NCI-H1105 (cell line): Measurements from ENCODE around the gene MYOG.

Source experiments
- DNase-seq: peaks from one replicate; lab custom pipeline; 2025; lab: John Stamatoyannopoulos, UW

The MYOG gene

DNA sequence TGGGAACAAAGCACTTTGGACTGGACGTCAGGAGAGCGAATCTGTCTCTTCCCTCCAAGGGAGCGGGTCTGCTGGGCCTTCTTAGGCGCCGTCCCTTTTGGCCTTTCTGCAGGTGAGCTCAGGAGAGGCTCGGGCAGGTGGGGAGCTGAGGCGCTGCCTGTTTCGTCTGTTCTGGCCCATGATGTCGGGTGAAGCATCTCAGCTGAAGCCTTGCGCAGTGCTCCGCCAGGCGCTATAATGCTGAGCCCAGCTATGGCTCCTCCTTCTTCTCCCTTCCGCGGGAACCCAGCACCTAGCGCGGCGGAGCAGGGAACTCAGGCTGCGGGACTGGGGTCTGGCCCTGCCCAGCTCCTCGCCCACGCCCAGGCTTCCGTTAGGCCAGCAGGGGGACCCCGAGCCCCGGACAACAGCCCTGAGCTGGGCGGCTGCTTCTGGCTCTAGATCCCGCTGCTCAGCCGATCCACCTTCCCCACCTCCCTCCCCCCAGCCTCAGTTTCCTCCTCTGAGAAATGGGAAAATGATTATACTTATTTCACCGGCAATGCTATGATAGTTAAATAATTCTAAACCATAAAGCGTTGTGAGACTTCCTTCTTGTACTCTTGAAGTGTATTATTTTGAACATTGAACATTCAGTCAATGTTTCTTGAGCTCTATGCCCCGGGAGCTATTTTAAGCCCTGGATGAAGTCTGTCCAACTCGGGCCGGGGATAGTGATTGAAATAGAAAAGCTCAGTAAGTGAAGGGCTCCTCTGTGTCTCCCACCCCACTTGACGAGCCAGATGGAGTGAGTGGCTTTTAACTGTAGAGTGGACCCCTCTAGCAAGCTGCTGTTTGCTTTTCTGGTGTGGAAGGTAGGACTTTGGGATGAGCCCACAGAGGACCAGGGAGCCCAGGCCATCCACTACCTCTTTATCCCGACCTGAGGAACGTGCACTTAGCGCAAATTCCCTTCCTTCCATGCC, 32.1 kb upstream of the MYOG start:
- DNase-seq, result no peak

- no peak for DNase-seq
Observed at GRCh38 chr1:203116091-203116820, 30.4 kb upstream of the MYOG start.

- DNase-seq, result no peak
Observed at GRCh38 chr1:203114202-203114601, 28.4 kb upstream of the MYOG start.

DNA sequence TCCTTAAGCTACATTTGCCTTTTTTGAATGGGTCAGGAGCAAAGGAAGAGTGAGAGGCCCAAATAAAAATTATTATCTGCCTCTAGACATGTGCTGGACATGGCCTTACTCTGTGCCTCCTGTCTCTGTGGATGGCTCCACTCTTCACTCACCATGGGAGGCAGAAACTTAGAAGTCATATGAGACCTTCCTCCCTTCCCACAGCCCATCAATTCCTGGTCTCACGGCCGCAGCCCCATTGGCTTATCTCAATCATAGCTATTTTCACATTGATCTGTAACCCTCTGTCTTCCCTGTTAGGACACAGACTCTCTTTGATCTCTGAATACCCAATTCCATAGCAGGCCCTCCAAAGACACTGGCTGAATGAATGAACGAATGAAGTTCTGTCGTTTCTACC, 27.5 kb upstream of the MYOG start:
- DNase-seq, result no peak

- no peak for DNase-seq
Observed at GRCh38 chr1:203112475-203112874, 26.7 kb upstream of the MYOG start.

- DNase-seq, result no peak
Observed at GRCh38 chr1:203104789-203105390, 19.1 kb upstream of the MYOG start.

- no peak for DNase-seq
Observed at GRCh38 chr1:203103829-203104495, 18.1 kb upstream of the MYOG start.

GRCh38 chr1:203103216-203103615, 17.4 kb upstream of the MYOG start:
- no peak for DNase-seq

DNA sequence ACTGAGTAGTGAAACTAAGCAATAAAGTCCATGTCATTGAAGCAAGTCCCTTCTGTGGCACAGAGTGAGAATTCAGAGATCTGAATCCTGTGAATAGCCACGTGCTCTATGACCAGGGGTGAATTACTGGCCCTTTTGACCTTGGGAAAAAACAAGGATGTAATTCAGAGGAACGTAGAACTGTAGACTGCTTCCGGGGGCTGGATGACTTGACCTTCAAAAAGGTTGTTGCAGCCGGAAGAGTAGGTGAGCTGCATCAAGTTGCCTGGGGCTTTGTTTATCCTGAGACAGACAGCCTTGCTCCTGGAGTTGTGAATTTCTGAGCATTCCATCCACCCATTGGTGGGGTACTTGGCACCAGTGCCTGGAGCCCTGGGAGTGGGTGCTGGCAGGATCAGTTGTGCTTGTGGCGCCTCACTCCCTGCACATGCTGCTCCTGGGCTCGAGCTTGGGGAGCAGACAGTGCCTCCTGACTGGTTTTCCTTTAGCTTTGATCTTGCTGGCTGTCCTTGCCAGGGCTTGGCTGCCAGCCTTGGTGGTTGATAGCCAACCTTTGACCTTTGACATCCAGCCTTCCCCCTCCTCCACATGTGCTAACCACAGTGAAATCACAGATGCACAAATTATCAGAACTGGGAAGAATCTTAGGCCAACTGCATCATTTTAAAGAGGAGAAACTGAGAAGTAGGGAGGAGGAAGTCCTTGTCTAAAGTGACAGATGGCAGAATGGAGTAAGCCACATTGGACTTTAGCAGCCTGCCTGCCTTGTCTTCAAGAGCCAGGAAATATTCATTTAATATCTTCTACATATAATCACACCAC, 16.2 kb upstream of the MYOG start:
- DNase-seq, result no peak

DNA sequence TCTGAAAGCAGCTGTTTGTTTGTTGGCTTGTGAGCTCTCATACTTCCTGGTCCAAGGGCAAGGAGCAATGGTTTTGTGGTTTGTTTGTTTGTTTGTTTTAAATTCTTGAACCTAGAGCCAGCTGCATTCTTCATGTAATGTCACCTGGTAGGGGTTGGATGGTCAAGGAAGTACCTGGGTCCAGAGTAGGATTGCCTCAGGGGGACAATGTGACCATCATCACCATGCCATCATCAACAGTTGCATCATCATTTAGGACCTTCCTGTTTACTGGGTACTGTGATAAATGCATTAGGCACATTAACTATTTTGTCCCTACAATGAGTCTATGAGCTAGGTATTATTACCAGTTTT, 14.7 kb upstream of the MYOG start:
- DNase-seq, result no peak

DNA sequence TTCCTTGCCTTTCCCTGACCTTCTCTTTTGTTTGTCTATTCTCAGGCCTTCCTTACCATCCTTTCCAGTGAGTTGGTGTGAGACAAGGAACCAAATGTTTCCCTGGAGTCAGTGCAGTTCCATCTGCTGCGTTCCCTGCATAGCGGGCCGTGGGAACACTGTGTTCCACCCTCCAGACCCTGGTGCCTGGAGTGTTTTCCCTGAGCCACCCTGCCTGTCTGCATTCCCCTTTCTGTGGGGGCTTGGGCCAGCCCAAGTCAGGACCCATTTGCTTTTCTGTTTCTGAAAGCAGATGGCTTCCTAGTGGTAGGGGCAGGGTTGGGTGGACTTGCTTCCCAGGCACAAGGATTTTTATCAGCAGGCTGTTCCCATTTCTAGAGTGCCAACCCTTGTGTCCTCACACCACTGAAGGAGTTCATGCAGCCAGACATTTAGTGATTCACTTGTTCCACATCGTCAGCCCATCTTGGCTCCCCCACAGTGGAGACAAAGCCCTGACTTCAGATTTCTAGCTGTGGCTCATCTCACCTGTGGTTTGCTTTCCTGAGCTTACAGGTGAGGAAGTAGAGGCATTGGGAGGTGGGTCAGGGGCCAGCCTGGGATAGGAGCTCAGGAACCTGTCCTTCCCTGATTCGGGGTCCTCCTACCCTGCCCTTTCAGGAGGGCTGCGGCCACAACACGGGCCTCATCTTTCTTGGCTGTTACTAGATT, 14.1 kb upstream of the MYOG start:
- no peak for DNase-seq

DNA sequence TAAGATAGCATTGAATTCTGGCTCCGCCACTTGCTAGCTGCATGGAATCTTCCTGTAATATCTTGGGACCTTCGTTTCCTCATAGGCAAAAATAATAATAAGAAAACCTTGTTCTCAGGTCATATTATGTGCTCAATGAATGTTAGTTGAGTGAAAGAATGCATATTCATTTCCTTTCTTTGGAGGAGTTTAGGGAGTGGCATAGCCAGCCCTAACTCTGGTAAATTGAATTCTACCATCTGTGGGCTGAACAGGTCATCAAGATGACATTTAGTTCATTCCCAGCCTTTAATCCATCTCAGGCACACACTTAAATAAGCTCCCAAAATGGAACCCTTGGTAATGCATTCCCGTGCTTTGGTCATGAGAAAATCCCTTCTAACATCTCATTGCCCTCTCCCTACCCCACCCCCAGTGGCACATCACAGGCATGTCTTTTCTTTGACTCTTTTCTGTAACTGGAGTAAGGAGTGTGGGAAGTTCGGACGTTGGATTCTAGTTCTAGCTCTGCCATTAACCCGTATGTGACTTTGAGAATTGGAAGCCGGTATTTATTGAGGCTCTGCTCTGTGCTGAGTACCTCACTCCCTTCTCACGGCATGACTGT, 13.2 kb upstream of the MYOG start:
- no peak for DNase-seq

- no peak for DNase-seq
Observed at GRCh38 chr1:203098445-203098844, 12.6 kb upstream of the MYOG start.

- DNase-seq, result no peak
Observed at GRCh38 chr1:203097001-203097400, 11.2 kb upstream of the MYOG start.

DNA sequence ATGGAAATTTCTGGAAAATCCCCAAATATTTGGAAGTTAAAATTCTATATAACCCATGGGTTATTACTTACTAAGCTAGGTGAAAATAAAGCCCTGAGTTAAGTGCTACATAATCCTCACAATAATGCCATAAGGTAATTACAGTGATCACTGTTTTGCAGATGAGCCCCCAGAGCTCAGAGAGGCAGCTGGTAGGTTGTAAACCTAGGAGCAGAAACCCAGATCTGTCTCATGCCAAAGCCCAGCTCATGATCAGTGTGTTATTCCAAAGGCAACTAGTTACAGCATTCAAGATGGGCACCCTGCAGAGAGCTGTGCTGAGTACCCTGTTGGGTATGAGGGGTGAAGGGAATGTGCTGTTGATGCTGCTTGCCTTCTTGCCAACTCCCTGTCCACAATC, 10.8 kb upstream of the MYOG start:
- DNase-seq, result no peak

GRCh38 chr1:203095061-203095690, 9.4 kb upstream of the MYOG start:
- DNase-seq, result no peak

DNA sequence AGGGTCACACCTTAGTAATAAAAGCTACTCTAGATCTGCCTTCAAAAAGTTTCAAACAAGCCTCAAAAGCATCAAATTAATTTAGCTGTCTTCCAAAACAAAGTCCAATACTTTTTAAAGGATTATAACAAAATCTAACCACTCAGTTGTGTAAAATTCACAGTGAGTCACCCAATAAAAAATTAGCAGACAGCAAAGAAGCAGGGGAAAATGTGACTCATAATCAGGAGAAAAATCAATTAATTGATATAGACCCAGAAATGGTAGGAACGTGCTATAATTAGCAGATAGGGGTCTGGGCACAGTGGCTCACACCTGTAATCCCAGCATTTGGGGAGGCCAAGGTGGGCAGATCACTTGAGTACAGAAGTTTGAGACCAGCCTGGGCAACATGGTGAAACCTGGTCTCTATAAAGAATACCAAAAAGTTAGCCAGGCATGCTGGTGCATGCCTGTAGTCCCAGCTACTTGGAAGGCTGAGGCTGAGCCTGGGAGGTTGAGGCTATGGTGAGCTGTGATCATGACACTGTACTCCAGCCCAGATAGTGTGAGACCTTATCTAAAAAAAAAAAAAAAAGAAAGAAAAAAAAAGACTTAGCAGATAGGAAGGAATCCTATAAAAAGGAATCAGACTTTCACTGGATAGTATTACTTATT, 8.1 kb upstream of the MYOG start:
- no peak for DNase-seq

DNA sequence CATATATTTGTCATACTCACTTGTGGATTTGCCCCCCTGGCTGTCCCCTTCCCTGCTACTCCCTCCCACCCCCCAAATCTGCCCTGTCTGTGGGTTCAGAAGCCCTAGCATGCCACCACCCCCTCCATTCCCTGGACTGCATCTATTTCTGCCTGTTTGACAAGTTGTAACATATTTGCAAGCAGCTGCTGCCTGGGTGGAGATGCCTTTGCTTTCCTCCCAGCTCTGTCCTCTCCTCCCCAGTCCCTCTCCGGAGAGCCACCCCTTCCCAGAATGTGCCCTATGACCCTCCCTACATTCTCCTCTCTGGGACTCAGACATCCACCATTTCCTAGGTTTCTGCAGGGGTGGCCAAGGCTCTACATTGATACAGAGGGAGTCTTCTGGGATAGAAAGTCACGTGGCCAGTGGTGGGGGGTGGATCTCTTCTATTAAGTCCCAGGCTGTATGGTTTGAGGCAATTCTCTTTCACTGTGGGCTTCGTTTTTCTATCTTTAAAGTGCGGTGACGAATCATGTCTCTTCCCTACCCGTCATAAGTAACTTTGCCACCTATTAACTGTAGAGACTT, 6.0 kb upstream of the MYOG start:
- DNase-seq, result no peak

GRCh38 chr1:203091199-203091477, 5.3 kb upstream of the MYOG start:
- DNase-seq, result no peak
